ENCODE measurements around the gene BCL2L14.

Gene BCL2L14, protein sequence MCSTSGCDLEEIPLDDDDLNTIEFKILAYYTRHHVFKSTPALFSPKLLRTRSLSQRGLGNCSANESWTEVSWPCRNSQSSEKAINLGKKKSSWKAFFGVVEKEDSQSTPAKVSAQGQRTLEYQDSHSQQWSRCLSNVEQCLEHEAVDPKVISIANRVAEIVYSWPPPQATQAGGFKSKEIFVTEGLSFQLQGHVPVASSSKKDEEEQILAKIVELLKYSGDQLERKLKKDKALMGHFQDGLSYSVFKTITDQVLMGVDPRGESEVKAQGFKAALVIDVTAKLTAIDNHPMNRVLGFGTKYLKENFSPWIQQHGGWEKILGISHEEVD

DNA sequence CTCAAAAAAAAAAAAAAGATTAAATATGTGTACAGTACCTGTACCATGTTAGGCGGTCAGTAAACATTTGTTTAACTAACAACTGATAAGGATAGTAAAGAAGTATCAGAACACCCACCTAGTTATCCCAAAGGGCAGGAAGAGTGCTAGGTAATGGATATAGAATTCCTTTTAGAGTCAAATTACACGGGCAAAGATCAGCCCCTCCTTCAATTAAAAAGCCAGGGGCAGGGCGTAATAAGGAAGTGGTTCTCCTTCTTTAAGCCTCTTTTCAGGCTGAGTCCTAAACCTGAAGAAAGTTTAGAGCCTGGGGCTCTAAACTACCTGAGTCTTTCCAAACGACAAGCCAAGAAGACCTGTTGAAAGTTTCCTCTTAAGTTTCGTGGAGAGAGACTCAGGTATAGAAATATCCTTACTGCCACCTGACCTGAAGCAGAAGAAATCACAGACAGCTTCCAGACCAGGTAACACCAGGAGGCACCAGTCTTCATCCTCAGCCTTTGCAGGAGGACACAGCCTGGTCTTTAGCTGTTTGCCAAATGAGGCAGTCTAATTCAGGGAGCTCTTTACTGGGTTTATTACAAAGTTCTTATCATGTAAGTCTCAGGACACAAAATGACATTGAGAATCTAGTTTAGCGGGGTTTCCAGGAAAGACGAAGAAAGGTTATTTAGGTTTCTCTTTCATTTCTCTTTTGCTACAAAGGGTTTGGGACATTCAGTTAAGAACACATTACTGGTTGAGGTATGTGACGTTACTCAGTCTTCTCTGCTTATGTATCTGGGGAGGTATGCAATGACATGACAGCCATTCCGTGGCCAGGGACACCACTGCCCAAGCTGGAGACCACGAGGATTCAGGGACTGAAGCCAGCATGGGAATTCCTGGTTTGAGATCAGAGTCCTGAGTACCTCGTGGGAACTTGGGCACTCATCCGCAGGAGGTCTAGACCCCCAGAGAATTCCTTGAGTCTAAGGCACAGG lies at the start of gene BCL2L14:
Gene BCL2L14, plus strand, starts transcription at position 266 of the 983 bp plus-strand sequence. CDS start 8,367 bp downstream, outside the sequence.
- no peak for DNase-seq

DNA sequence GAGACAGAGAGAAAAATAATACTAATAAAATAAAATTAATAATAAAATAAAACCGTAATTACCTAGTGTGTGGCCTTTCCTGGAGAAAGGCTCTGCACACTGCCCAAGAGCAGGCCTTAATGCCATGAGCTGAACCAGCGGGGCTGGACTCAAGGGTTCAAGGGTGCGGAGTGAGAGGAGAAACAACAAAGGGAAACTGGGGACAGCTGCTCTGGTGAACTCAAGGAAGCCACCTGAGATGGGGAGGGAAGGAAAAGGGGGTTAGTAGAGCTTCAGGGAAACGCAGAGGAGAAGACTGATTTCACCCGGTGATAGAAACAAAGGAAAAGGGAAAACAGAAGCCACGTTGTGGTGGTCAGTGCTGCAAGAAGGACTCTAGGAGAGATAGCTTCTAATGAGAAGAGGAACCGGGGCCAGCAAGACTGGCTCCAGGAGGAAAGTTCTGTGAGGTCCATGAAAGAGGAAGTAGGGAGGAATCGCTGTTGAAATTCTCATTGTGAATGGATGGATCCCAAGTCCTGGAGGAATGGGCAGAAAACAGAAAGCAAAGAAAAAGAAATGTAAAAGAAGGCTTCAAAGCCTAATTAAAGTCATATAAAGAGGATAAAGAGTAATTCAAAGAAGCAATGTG lies 48.3 kb upstream of the BCL2L14 start:
- DNase-seq, result no peak

DNA sequence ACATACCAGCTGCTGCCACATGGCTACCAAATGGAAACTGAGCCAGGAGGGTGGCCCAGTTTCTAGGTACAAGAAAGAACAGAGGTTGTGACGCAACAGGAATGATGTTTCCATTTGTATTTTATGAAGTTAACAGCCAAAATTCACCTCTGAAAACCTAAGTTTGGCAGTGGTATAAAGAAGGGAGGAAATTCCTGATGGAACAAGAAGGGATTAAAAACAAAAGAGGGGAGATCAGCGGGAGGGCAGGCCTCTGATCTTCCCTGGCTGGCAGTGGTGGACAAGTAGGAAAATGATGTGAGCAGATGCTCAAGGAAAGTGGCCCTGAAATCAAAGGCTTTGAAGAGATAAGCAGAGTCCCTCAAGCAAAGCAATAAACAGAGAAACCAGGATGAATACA lies 47.3 kb upstream of the BCL2L14 start:
- DNase-seq, result no peak

DNA sequence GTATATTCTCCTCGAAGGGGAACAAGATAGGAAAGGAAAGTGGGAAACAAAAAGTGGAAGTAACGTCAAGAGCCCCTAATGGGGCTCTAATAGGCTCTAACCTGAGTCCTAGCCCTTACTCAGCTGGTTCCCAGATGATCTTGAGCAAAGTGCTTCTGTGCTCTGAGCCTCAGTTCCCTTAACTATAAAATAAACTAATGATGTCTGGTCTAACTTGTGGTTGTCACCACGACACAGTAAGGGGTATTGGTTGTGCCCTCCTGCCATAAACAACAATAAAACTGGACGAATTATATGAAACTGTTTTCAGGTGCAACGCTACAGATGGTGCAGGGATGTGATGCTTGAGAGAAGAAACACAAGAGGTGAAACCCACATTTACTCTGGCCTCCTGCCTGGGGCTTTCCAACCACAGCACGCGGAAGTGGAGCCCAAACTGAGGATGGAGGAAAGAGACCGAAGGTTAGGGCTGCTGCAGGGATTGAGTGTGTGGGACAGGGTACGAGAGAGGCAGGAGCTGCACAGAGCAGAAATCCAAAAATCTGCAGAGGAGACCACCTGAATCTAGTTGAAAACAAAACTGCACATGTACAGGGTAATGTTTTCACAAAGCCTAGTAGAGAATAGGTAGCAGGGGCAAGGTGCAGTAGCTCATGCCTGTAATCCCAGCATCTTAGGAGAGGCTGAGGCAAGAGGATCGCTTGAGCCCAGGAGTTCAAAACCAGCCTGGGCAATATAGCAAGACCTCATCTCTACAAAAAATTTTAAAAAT lies 45.6 kb upstream of the BCL2L14 start:
- no peak for DNase-seq

DNA sequence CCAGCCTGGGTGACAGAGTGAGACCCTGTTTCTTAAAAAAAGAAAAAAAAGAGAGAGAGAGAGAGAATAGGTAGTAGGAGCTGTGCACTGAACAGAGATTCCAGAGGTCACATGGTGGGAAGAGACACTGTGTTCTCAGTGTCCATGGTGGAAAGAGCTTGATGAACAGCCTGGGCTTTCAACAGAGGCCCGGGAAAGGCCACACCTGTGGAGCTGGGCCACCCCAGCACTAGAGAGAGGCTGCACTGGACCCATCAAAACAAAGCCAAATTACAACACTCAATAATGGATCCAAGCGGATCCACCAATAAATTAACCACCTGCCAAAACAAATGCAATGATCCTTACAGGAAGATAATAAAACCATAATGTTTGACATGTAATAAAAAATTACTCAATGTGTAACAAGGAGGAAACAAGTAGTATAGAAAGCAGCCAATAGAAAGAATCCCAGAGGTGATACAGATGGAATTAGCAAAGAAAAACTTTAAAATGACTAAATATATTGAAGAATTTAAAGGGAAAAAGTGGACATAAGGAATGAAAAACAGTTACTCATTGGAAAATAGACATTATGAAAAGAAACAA lies 44.8 kb upstream of the BCL2L14 start:
- DNase-seq, result no peak

DNA sequence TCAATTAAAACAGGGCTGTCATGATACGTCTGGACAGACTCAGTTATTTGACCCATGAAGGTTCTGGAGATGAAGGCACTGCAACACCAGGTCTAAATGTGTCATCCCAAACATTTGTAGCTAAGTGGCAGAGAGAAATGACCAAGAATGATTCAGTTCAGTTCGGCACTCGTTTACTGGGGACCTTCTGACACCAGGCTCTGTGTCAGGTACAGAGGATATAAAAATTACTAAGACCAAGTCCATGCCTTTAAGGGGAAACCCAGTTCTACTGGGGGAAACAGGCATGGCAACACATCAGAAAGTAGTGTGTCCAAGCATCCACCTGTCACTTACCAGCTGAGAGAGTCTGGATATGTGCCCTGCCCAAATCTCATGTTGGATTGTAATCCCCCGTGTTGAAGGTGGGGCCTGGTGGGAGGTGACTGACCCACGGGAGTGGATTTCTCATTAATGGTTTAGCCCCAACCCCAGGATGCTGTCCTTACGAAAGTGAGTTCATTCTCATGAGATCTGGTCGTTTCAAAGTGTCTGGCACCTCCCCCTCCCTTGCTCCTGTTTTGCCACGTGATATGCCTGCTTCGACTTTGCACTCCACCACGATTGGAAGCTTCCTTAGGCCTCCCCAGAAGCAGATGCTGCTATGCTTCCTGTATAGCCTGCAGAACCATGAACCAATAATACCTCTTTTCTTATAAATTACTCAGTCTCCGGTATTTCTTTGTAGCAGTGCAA lies 41.9 kb upstream of the BCL2L14 start:
- DNase-seq, result no peak

DNA sequence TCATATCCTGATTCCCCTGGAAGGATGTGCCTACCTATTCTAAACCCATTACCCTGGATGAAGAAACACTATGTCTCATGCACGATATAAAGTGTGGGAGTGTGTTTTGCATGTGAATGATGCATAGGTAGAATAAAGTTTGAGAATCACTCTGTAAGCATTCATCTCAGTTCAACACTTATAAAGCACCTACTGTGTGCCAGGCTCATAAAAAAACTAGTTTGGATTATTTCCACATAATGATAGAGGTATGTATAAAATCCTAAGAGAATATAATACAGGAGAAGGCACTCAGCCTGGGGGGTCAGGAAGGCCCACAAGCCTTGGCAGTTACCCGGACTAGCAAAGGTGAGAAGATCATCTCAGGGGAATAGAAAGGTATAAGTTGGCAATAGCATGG lies 41.1 kb upstream of the BCL2L14 start:
- DNase-seq, result no peak

DNA sequence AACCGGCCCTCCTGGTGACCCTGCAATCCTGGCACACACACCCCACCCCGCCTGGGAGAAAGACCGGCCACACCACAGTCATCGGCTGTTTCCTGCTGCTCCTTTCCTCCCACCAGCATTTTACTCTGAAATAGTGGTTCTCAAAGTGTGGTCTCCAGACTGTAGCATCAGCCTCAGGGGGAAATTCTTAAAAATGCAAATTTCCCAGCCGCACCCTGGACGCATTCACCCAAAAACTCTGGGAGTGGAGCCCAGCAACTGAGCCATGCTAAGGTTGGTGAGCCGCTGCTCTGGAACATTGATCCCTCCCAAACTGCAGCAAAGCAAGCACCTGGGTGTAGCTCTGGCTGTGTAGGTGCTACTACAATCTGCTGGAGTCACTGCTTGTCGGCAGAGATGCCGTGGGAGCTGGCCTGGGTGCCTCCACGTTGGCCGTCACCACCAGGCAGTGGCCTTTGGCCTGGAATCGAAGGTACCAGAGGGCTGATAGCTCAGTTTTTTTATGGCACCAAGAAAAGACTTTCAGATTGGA lies 38.4 kb upstream of the BCL2L14 start:
- no peak for DNase-seq

DNA sequence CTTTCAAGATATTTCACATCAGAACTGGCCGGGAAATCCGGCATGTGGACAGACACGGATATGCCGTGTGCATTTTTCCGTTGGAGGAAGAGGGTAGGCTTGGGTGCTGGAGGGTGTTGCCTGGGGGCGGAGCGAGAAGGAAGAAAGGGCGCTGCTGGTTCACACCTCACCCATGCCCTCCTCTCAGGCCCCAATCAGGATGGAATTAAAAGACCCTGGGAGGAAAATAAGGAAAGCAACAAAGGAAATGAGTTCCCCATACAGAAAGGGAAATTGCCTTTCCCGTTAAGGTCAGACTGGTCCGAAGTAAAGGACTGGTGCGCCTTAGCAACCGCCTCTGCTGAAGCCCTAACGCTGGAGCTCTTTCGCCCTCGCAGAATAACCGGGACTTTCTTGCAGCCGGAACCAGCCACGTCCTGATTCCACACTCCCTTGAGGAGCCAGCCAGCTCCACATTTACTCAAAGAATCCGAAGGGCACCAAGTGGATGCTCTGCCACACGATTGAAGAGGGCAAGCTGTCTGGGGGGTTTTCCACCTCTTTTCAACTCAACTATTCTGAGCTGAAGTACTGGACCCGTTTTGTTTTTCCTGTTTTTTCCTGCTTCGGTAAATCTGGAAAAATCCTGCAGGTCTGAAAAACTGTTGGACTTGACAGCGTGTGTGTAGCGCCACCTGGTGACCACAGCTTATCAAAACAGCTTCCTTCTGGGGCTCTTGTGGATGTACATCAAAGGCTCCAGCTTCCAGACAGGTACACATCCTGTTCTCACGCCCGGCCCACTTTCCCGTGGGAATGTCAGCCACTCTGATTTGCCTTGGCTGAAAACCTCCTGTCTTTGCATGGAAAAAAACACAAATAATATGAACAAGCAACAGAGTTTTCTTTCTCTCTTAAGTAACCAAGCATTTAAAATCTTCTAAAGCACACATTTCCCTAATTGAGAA lies 37.6 kb upstream of the BCL2L14 start:
- DNase-seq, result peak; percentile 79

DNA sequence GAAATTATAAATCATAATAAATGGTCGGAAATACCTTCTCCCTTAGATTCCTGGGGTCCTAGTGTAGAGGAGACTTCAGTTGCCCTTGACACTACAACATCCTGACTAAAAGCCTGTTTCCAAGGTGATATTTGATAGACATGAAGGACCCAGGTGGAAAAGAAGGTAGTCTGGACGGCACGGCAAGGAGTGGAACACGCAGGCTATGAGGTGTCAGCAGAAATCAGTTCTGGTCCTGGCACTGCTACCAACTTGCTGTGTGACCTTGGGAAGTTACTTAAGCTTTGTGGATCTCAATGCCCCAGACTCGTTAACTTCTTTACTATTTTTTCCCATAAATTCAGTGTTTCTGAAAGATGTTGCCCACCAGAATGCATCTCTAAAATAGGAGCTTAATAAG lies 36.9 kb upstream of the BCL2L14 start:
- DNase-seq, result no peak

DNA sequence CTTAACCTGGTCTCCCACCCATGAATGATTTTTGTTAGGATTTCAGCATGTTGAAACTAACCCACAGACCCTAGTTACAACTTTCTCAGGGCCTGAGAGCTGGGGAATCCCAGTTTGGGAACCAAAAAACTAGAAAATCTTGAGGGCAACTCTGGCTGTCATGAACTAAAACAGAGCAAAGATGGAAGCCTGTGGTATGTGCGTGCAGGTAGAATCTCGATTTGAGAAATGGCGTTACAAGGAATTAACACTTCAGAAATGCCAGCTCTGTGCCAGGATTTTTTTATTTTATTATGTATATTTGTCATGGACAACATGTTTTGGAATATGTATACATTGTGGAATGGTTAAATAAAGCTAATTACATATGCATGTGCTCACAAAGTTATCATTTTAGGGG lies 36.4 kb upstream of the BCL2L14 start:
- DNase-seq, result no peak

DNA sequence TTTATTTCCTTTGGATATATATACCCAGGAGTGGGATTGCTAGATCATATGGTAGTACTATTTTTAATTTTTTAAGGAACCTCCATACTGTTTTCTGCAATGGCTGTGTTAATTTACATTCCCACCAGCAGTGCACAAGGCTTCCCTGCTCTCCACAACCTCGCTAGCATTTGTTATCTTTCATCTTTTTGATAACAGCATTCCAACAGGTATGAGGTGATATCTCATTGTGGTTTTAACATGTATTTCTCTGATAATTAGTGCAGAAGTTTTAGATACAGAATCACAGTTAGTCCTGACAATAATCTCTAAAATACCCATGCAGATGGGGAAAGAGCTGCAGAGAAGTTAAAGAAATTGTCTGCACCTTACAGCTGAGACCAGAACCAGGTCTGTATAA lies 35.5 kb upstream of the BCL2L14 start:
- DNase-seq, result no peak

DNA sequence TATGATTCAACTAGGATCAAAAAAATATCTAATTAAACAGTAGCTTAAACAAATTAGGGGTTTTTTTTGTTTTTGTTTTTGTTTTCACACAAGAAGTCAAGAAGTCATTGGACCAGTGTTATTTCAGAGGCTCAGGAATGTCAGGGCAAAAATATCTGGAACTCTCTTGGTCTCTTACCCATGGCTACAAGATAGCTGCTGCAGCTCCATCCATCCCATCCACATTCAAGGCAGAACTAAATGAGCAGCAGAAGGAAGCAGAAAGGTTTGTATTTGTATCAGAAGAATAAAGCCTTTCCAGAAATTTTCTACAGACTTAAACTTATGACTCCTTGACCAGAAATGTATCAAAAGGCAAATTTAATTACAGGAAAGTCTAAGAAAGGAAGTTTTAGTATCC lies 33.8 kb upstream of the BCL2L14 start:
- DNase-seq, result no peak

DNA sequence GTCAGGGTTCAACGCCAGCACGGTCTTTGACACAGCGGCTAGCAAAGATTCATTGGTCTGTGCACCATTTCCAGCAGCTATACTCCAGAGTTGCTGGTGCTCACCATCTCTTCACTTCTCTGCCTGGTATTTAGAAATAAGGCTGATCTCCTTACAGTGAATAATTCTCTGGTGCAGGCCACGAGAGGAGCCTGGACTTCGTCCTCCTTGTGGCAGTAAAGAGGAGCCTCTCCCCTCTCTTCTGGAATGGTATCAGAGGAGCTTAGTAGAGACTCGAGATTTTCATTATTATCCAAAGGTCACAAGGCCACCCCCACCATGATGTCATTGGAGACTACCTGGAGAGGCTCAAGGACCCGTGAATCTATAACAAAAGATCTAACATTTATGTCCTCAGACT lies 30.8 kb upstream of the BCL2L14 start:
- no peak for DNase-seq

DNA sequence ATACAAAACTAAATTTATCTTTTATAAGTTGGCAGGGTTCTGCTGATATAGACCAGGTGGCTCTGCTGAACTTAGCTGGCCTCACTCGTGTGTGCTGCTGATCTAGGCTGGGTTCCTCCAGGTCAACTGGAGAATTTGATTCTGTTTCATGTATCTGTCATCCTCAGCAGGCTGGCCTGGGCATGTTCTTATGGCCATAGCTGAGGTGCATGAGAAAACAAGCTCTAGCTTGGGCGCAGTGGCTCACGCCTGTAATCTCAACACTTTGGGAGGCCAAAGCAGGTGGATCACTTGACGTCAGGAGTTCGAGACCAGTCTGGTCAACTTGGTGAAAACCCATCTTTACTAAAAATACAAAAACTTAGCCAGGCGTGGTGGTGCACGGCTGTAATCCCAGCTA lies 24.3 kb upstream of the BCL2L14 start:
- no peak for DNase-seq

DNA sequence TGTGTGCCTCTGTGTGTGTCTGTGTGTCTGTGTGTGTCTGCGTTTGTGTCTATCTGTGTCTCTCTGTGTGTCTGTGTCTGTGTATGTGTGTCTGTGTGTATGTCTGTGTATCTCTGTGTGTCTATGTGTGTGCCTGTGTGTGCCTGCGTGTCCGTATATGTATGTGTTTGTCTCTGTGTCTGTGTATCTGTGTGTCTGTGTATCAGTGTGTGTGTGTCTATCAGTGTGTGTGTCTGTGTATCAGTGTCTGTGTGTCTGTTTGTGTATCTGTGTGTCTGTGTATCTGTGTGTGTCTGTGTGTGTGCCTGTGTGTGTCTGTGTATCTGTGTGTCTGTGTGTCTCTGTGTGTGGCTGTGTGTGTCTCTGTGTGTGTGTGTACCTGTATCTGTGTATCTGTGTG lies 23.1 kb upstream of the BCL2L14 start:
- no peak for DNase-seq

DNA sequence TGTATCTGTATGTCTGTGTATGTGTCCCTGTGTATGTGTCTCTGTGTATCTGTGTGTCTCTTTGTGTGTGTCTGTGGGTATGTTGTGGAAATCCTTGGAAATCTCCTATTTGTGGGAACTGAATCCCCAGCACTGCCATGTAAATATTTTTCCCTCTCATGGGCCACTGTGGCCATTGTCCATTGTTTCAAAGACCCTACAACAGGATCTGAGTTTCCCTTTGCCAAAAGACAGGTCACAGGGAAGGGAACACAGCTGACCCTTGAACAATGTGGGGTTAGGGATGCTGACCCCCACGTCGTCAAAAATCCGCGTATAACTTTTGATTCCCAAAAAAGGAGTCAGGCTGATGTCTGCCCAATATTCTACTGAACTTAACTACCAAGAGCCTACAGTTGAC lies 22.5 kb upstream of the BCL2L14 start:
- DNase-seq, result no peak

DNA sequence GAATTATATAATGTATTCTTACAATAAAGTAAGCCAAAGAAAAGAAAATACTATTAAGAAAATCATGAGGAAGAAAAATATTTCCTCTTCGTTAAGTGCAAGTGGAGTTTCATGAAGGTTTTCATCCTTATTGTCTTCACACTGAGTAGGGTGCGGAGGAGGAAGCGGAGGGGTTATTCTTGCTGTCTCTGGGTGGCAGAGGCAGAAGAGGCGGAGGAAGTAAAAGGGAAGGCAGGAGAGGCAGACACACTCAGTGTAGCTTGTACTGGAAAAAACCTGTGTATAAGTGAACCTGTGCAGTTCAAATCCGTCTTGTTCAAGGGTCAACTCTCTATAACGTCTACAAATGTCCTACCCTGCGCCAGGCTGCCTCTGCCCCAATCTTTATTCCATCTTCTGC lies 22.0 kb upstream of the BCL2L14 start:
- no peak for DNase-seq

DNA sequence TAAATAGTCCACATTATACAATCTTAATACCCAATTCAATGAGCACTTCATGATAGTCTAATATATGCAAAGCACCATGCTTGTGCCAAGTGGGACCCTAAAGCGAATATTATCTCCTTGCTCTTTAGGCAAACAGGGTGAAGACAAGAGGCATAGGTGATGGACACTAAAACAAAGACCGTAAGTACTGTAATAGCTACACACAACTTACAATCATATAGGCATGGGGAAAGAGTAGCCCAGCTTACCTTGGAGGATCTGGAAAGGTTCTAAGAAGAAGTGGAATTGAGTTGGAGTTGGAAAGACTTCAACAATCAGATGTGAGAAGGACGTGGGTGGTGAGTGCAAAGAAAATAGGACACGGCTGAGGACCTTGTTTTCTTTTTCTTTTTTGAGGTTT lies 19.1 kb upstream of the BCL2L14 start:
- DNase-seq, result no peak

DNA sequence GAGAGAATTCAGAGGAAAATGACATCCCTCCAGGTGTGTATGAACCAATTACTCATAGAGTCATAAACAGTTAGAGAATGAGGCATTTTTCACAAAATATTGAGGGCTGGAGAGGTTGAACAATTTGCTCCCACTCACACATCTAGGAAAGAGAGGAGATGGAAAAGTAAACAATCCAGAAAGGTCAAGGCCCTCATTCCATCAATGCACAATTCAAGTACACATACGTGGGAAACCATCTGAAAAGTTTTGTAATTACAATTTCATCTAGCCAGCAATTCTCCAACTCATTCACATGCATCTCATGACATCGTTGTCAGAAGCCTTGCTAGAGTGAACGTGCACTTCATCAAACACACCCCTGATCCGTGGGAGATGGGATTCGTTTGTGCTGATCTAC lies 15.7 kb upstream of the BCL2L14 start:
- no peak for DNase-seq

Measured in NCI-H1092 (cell line).